ENCODE data around the gene SF3B2. TPM values are rescaled to one million over a fixed set of nuclear protein-coding genes. Genes with fewer than 3 reads are reported as not detected.

The SF3B2 gene
- polyA plus RNA-seq, 6 donors from 2014 or later, result 68.8 to 106 (median 85.2) TPM

GRCh38 chr11:66026017-66026529, 26.1 kb upstream of the SF3B2 start, which contains the start of gene CATSPER1:
TSS of gene CATSPER1 (minus strand) at chr11:66026479. CDS start at chr11:66026379, 100 bp downstream.
- Mint-ChIP-seq H3K36me3 (no peaks in the 10 kb centered on the region), H3K4me1 (peaks cover 5 to 12% (median 8%) of the 10 kb centered on the region in 3 donors), H3K27me3 (peaks cover 4 to 31% (median 17%) of the 10 kb centered on the region in 3 donors), H3K9me3 (no peaks in the 10 kb centered on the region), H3K27ac (peak within 1 kb of the TSS in 1 of 6 donors; percentile 18), H3K4me3 (no peak within 1 kb of the TSS)
- DNase-seq (no peak), ATAC-seq (ENCODE audit: low read depth in 2 of 2) (no peak)

GRCh38 chr11:66032957-66033735, 19.0 kb upstream of the SF3B2 start:
- Mint-ChIP-seq H3K4me3 (no peak overlapping the region), H3K4me1 (no peaks in the 10 kb centered on the region), H3K27me3 (peaks cover 4 to 27% (median 12%) of the 10 kb centered on the region in 3 donors), H3K36me3 (no peaks in the 10 kb centered on the region), H3K9me3 (peaks cover 0 to 2% (median 0%) of the 10 kb centered on the region in 7 donors), H3K27ac (no peak overlapping the region)
- ATAC-seq (ENCODE audit: low read depth in 2 of 2) (no peak), DNase-seq (no peak)

GRCh38 chr11:66035653-66036333, 16.4 kb upstream of the SF3B2 start:
- DNase-seq (no peak), ATAC-seq (ENCODE audit: low read depth in 2 of 2) (no peak)
- Mint-ChIP-seq H3K27ac (no peak overlapping the region), H3K9me3 (peaks cover 0 to 2% (median 0%) of the 10 kb centered on the region in 7 donors), H3K27me3 (peaks cover 4 to 41% (median 12%) of the 10 kb centered on the region in 3 donors), H3K36me3 (no peaks in the 10 kb centered on the region), H3K4me1 (no peaks in the 10 kb centered on the region), H3K4me3 (no peak overlapping the region)

GRCh38 chr11:66036334-66036710, 15.8 kb upstream of the SF3B2 start:
- no peaks in the 10 kb centered on the region for H3K36me3 Mint-ChIP-seq
- H3K27me3 Mint-ChIP-seq, result peaks cover 2 to 41% (median 12%) of the 10 kb centered on the region in 3 donors
- H3K27ac Mint-ChIP-seq, result no peak overlapping the region
- ATAC-seq (ENCODE audit: low read depth in 2 of 2) (no peak), DNase-seq (no peak)
- H3K9me3 Mint-ChIP-seq, result peaks cover 0 to 2% (median 0%) of the 10 kb centered on the region in 7 donors
- peak overlapping the region in 1 of 8 donors; percentile 29 for H3K4me3 Mint-ChIP-seq
- H3K4me1 Mint-ChIP-seq, result no peaks in the 10 kb centered on the region

GRCh38 chr11:66037327-66037726, 14.8 kb upstream of the SF3B2 start:
- no peak overlapping the region for H3K27ac Mint-ChIP-seq
- no peaks in the 10 kb centered on the region for H3K4me1 Mint-ChIP-seq
- no peaks in the 10 kb centered on the region for H3K36me3 Mint-ChIP-seq
- H3K27me3 Mint-ChIP-seq, result peaks cover 0 to 41% (median 12%) of the 10 kb centered on the region in 3 donors
- no peak overlapping the region for H3K4me3 Mint-ChIP-seq
- DNase-seq (no peak), ATAC-seq (ENCODE audit: low read depth in 2 of 2) (no peak)
- peaks cover 0 to 2% (median 0%) of the 10 kb centered on the region in 7 donors for H3K9me3 Mint-ChIP-seq

GRCh38 chr11:66039765-66040164, 12.4 kb upstream of the SF3B2 start:
- DNase-seq, result no peak
- Mint-ChIP-seq H3K27ac (no peak overlapping the region), H3K27me3 (peaks cover 0 to 36% (median 7%) of the 10 kb centered on the region in 3 donors), H3K4me1 (peaks cover 2 to 4% (median 4%) of the 10 kb centered on the region in 3 donors), H3K36me3 (no peaks in the 10 kb centered on the region), H3K9me3 (peaks cover 0 to 2% (median 0%) of the 10 kb centered on the region in 7 donors), H3K4me3 (no peak overlapping the region)
- no peak for ATAC-seq (ENCODE audit: low read depth in 2 of 2)

GRCh38 chr11:66042227-66042995, 9.8 kb upstream of the SF3B2 start:
- ATAC-seq (ENCODE audit: low read depth in 2 of 2), result no peak
- Mint-ChIP-seq H3K36me3 (no peaks in the 10 kb centered on the region), H3K4me1 (peaks cover 11 to 16% (median 13%) of the 10 kb centered on the region in 3 donors)

GRCh38 chr11:66042996-66043906, 8.9 kb upstream of the SF3B2 start:
- Mint-ChIP-seq H3K27ac (peak overlapping the region in 1 of 6 donors; percentile 82), H3K9me3 (no peaks in the 10 kb centered on the region), H3K36me3 (no peaks in the 10 kb centered on the region), H3K4me3 (no peak overlapping the region), H3K27me3 (peaks cover 0 to 24% (median under 1%) of the 10 kb centered on the region in 3 donors), H3K4me1 (peaks cover 11 to 16% (median 13%) of the 10 kb centered on the region in 3 donors)
- ATAC-seq (ENCODE audit: low read depth in 2 of 2) (no peak), DNase-seq (no peak)

More at GRCh38 chr11:66042227-66042995, 9.8 kb upstream of the SF3B2 start:
- H3K27ac Mint-ChIP-seq, result peak overlapping the region in 1 of 6 donors; percentile 22
- H3K27me3 Mint-ChIP-seq, result peaks cover 0 to 18% (median 0%) of the 10 kb centered on the region in 3 donors
- no peak for DNase-seq
- H3K4me3 Mint-ChIP-seq, result no peak overlapping the region
- H3K9me3 Mint-ChIP-seq, result no peaks in the 10 kb centered on the region

- ATAC-seq (ENCODE audit: low read depth in 2 of 2) (no peak), DNase-seq (no peak)
- peaks cover 19 to 22% (median 21%) of the 10 kb centered on the region in 3 donors for H3K4me1 Mint-ChIP-seq
- peak overlapping the region in 4 of 6 donors; percentile 49 to 65 (median 58) for H3K27ac Mint-ChIP-seq
- peak overlapping the region in 4 of 8 donors; percentile 0 to 54 (median 41) for H3K4me3 Mint-ChIP-seq
- no peaks in the 10 kb centered on the region for H3K36me3 Mint-ChIP-seq
- H3K9me3 Mint-ChIP-seq, result no peaks in the 10 kb centered on the region
- peaks cover 0 to 24% (median 8%) of the 10 kb centered on the region in 3 donors for H3K27me3 Mint-ChIP-seq
Observed at GRCh38 chr11:66044757-66045156, 7.4 kb upstream of the SF3B2 start.

GRCh38 chr11:66045177-66045639, 7.0 kb upstream of the SF3B2 start:
- peaks cover 0 to 22% (median 8%) of the 10 kb centered on the region in 3 donors for H3K27me3 Mint-ChIP-seq
- peaks cover 19 to 22% (median 21%) of the 10 kb centered on the region in 3 donors for H3K4me1 Mint-ChIP-seq
- peak overlapping the region in 2 of 6 donors; percentile 49 to 61 for H3K27ac Mint-ChIP-seq
- DNase-seq, result peak; percentile 82
- H3K9me3 Mint-ChIP-seq, result peaks cover 0 to 1% (median 0%) of the 10 kb centered on the region in 7 donors
- peak overlapping the region in 3 of 8 donors; percentile 38 to 54 (median 44) for H3K4me3 Mint-ChIP-seq
- H3K36me3 Mint-ChIP-seq, result no peaks in the 10 kb centered on the region
- peak; percentile 97 to 98 for ATAC-seq (ENCODE audit: low read depth in 2 of 2)

- DNase-seq, result no peak
- no peaks in the 10 kb centered on the region for H3K36me3 Mint-ChIP-seq
- H3K4me1 Mint-ChIP-seq, result peaks cover 30 to 33% (median 33%) of the 10 kb centered on the region in 3 donors
- ATAC-seq (ENCODE audit: low read depth in 2 of 2), result no peak
- no peak overlapping the region for H3K27ac Mint-ChIP-seq
- H3K9me3 Mint-ChIP-seq, result peaks cover 0 to 1% (median 0%) of the 10 kb centered on the region in 7 donors
- no peak overlapping the region for H3K4me3 Mint-ChIP-seq
- peaks cover 0 to 19% (median 8%) of the 10 kb centered on the region in 3 donors for H3K27me3 Mint-ChIP-seq
Observed at GRCh38 chr11:66046901-66047300, 5.3 kb upstream of the SF3B2 start.
